ENCODE data around the gene KIF11.
"Not testable (repeated sequence)": the region's sequence is repeated elsewhere in the genome, so short reads cannot be mapped to it uniquely, and the experiment has no call there.

Gene KIF11

DNA sequence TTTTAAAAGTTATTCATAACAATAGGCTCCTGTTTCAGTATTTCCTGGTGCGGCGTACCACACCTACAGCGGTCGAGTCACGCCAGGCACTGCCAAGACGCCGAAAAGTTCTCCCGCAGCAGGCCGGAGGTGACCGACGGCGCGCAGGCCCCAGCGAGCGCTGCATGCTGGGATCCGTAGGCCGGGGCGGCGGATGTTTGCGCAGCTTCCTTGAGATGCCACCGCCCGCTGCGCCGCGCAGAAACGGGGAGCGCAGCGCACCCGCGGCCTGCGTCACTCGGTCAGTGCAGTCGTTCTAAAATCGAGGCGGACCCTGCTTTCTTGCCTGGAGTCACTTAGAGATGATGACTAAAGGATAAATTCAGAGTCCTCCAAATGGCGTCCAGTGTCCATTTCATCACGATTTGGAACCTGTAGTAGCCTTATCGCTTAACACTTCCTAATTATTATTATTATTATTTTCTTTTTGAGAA, 1.3 kb upstream of the KIF11 start:
- DNase-seq = peak; percentile 81 to 86

DNA sequence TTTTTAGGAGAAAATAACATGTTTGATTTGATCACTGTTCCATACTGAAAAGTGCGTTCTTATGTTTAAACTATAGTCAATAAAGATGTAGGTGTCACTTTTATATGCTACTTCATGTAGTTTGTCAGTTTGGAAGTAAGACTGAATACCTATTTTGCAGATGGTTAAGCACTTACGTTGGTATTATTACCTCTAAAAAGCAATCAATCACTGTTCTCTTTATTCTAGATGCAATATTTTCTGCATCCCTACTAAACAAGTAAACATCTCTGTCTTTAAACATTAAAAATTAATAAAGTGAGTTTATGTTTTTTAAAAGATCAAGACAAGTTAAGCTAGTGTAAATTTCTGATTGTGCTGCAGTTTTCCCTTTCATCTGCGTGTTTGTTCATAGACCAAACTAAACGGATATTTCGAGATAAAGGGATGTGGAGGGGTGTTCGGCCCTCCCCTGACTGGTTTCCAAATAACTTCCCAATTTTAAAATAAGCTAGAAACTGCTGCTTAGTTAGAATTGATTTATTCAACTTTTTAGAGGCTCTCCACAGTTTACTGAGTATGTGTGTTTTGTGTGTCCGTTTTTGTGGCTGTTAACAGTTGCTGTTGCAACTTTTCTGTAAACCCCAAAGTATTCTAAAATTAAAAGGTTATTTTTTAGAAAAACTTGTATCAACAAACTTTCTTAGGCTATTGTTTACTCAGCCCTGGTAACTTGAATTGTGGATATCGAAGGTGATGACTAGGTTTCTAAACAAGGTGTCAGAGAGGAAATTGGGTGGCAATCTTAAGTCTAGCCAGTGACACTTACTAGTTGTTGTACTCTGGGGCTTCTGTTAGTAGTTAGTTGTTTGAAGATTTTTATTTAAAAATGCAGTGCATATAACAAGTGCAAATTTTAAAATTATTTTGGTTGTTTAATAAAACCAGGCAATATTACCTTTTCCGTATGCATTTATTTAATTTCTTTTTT, 974 bp downstream of the KIF11 start:
- DNase-seq = no peak

DNA sequence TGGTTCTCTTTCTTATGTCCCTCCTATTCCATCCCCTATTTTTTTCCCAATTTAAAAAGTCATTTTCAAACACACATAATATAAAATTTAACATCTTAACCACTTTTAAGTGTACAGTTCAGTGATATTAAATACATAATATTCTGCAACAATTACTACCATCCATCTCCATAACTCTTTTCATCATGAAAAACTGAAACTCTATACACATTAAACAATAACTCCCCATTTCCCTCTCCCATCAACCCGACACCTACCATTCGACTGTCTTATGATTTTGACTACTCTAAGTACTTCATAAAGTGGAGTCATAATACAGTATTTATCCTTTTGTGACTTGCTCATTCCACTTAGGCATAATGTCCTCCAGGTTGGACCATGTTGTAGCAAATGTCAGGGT, 2.6 kb downstream of the KIF11 start:
- no peak for DNase-seq

DNA sequence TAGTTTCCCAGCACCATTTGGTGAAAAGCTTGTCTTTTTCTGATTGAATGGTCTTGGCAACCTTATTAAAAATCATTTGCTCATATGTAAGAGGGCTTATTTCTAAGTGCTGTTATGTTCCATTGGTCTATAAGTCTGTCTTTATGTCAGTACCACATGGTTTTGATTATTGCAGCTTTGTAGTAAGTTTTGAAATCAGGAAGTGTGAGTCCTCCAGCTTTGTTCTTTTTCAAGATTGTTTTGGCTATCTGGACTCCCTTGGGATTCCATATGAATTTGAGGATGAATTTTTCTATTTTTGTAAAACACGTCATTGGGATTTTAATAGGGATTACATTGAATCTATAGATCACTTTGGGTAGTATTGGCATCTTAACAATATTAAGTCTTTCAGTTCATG, 5.4 kb downstream of the KIF11 start:
- DNase-seq = no peak

DNA sequence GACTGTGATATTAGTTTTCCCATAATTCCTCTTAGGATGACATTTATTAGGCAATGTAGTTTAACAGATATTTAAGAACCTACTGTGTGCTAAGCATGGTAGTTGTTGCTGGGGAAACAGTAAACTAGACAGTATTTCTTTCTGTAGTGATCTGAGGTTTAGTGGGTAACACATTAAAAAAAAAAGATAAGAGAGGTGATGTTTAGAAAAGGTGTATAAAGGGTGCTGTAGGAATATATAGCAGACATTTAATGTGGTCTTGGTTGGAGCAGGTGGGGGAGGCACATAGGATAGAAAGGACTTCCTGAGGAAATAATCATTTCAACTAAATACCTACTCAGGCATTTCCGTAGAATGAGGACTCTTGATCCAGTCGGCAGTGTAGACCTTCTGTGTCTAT, 11.9 kb downstream of the KIF11 start:
- no peak for DNase-seq

DNA sequence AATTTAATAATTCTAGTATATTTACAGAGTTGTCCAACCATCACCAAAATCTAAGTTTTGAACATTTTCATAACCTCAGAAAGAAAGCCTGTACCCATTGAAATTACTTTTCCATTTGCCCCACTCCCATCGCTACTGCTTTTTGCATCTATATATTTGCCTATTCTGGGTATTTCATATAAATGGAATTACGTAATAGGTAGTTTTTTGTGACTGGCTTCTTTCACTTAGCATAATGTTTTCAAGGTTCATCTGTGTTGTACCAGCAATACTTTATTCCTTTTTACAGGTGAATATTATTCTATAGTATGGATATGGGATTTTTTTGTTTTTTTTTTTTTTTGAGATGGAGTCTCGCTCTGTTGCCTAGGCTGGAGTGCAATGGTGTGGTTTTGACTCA, 22.6 kb downstream of the KIF11 start:
- DNase-seq = no peak

DNA sequence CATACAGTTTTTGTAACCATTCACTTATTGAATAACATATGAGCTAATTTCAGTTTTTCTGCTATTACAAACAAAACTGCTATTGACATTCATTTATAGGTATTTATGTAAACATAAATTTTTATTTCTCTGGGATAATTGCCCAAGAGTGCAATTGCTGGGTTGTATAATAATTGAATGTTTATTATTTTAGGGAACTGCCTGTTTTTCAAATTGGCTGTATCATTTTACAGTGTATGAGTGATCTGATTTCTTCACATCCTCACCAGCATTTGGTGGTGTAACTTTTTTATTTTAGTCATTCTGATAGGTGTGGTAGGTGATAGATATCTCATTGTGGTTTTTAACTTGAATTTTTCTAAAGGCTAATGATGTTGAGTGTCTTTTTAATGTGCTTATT, 26.4 kb downstream of the KIF11 start:
- DNase-seq = no peak

DNA sequence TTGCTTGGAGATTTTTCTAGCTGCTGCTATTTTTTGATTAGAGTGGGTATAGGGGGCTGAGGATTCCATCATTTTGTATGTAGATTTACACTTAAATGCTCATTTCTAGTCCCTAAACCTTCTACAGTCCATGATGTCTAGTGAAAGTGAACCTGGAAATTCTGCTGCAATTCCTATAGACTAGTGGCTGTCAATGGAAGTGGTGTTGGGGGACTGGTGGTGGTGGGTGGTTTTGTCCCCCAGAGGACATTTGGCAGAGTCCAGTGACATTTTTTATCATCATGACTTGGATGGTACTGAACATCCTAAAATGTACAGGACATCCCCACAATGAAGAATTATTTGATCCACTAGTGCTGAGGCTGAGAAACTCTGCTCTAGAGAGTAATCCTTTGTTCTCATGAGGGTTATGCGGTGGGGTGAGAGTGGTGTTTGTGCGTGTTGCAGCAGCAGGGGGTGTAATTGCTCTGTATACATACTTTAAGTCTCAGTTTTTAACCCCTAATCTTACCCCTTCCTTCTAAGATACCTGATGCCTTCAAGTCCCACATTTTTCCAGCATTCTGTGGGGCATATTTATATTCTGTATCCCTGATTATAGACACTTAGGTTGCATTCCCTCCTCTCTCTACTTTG, 35.0 kb downstream of the KIF11 start:
- no peak for DNase-seq

GRCh38 chr10:92629945-92630344, 37.0 kb downstream of the KIF11 start:
- no peak for DNase-seq

DNA sequence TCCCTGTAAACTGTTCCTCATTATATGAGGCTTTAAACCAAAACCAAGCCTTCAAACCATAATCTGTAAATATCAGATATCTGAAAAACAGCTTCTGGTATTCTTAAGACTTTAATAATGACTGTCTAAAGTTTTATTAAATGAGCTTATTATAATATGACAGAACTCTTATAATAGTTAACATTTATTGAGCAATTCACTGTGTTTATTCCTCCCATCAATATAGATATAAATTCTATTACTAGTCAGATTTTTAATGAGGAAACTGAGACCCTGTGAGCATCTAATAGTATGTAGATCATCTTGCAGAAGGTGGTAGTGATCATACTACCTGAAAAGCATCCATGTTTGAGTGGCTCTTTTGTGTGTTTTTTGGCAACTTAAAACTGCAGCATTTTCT, 45.1 kb downstream of the KIF11 start:
- DNase-seq = no peak

DNA sequence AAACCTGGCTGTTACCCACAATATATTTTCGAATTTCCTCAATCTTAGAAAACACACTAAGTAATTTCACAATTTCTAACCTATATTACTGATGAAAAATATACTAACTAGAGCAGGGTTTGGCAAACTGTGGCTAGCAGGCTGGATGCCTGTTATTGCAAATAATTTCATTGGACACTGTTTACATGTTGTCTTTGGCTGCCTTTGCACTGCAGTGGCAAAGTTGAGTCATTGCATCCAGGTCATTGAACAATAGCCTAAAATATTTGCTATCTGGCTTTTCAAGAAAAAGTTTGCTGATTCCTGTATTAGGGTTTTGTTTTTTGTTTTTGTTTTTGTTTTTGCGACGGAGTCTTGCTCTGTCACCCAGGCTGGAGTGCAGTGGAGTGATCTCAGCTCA, 47.2 kb downstream of the KIF11 start:
- no peak for DNase-seq

- no peak for DNase-seq
These were observed 48.6 kb downstream of the KIF11 start for GRCh38 chr10:92641492-92641891.

DNA sequence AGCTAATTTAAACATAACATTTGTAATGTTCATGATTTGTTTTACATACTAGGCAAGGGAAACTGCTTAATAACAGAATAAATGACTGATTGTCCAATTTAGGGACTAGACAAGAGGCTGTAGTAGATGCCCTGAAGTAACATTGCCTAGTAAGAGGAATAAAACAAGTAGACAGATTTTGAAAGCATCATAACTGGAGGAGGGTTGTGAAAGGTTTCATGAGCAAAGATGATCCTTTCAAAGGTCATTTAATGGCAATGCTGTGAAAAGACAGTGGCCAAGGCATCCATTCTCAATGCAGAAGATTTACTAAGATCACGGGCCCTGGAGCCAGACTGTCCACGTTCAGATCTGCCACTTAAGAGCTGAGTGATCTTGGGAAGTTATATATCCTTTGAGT, 52.0 kb downstream of the KIF11 start:
- no peak for DNase-seq

GRCh38 chr10:92650864-92651263, 57.9 kb downstream of the KIF11 start:
- not testable (repeated sequence) for DNase-seq

DNA sequence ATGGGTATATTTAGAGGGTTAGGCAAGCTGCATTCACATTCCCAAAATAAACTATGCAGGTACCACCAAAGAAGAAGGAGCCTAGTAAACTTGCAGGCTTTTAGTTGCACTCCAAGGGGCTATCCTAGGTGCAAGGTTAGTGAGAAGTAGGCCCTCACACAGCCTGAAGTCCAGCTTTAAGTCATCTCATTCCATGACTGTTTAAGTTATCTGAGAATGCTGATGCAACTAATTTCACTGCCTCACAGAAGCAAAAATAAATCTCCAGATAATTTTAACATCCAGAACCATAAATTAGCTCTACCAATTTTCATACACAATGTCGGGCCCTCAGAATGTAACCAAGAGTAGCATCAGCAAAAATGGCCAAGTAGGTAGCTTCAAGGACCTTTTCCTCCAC, 62.5 kb downstream of the KIF11 start:
- no peak for DNase-seq

DNA sequence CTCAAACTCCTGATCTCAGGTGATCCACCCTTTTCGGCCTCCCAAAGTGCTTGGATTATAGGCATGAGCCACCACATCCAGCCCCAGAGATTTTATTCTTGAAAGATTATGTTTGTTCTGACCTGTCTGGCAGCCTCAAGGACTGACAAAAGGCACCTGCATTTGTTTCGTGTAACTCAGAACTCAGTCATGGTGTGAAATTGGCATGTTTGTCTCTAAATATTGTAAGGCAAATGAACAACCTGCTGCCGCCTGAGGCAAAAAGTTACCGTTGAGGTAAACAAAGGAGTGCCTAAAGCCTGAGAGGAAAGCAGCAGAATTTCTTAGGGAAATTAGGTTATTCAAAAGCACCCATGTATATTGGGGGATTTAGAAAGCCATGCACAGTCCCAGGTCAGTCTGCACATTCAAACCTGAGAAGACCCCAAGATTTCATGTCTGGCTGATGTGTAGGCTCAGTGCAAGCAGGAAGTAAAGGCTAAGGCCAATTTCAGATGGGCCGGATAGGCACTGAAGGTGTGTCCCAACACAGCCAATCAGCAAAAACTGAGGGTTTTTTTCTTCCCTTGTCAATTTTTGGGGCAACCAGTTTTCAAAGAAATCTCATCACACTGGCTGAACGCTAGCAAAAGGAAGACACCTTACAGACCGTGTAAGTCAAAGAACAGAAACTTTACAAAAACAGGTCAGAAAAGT, 63.5 kb downstream of the KIF11 start:
- no peak for DNase-seq

- no peak for DNase-seq
These were observed 64.1 kb downstream of the KIF11 start for GRCh38 chr10:92657024-92657423.

- no peak for DNase-seq
These were observed 69.9 kb downstream of the KIF11 start for GRCh38 chr10:92662848-92663247.

- DNase-seq = no peak
These were observed 71.4 kb downstream of the KIF11 start for GRCh38 chr10:92664322-92664721.

DNA sequence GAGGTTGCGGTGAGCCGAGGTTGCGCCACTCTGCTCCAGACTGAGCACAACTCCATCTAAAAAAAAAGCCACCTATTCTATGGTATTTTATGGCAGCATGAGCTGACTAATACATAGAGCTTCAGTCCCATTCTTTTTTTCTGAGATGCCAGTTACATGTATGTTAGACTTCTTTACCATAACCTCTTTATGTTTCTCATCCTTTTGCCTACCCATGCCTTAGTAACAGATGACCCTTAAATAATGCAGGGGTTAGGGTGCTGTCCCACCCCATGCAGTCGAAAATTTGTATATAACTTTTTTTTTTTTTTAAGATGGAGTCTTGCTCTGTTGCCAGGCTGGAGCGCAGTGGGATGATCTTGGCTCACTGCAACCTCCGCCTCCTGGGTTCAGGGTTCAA, 74.1 kb downstream of the KIF11 start:
- no peak for DNase-seq

GRCh38 chr10:92677708-92678107, 84.8 kb downstream of the KIF11 start:
- DNase-seq = no peak

- DNase-seq = no peak
These were observed 85.3 kb downstream of the KIF11 start for GRCh38 chr10:92678206-92678605.

- no peak for DNase-seq
These were observed 88.4 kb downstream of the KIF11 start for GRCh38 chr10:92681306-92681834.

DNA sequence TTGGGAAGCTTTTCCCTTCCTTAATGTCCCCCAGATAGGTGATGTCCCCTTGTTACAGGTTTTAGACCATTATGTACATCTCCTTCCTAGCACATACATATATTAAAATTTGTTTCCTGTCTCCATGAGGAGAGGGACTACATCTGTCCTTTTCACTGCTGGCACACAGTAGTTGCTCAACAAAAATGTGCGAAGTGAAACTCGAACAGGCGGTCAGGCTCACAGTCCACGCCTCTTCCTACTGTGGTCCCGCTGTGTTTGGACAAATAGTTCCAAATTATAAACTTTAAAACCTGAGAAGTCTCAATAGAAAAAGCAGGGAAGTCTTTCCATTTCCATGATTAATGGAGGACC, 95.6 kb downstream of the KIF11 start:
- no peak for DNase-seq

Data from activated CD4-positive, alpha-beta T cell treated with anti-CD3 and anti-CD28 coated beads for 4 hours (primary cell).